HG02973 (cell line): Measurements from ENCODE around the gene TMEM171.

Experiments used
- ATAC-seq: cut with Tn5 transposase; IDR thresholded peaks from one replicate; pipeline ENCODE4 v1.9.1; 2021; ENCODE audit warnings: moderate library complexity; ENCODE audit not compliant: unreplicated experiment

The TMEM171 gene

GRCh38 chr5:73151766-73152410 is 31.5 kb downstream of the TMEM171 start:
- no peak for ATAC-seq

GRCh38 chr5:73152411-73153388 is 32.3 kb downstream of the TMEM171 start:
- no peak for ATAC-seq

GRCh38 chr5:73153513-73153912 is 33.1 kb downstream of the TMEM171 start:
- ATAC-seq = no peak

GRCh38 chr5:73154208-73155006 is 34.0 kb downstream of the TMEM171 start:
- ATAC-seq = no peak

- ATAC-seq = no peak
Observed at GRCh38 chr5:73155271-73156222, 35.2 kb downstream of the TMEM171 start.

GRCh38 chr5:73157414-73158303 is 37.3 kb downstream of the TMEM171 start:
- no peak for ATAC-seq

GRCh38 chr5:73158313-73158712 is 37.9 kb downstream of the TMEM171 start:
- ATAC-seq = no peak

GRCh38 chr5:73160239-73160671 is 39.9 kb downstream of the TMEM171 start:
- ATAC-seq = peak; percentile 95

GRCh38 chr5:73170522-73170921 is 50.1 kb downstream of the TMEM171 start:
- ATAC-seq = no peak

GRCh38 chr5:73171495-73171894 is 51.1 kb downstream of the TMEM171 start:
- ATAC-seq = no peak

- ATAC-seq = no peak
Observed at GRCh38 chr5:73172951-73173350, 52.6 kb downstream of the TMEM171 start, which contains the start of gene TMEM174. Gene TMEM174 (plus strand): TSS chr5:73173193. CDS start chr5:73173244, 51 bp downstream.

- no peak for ATAC-seq
Observed at GRCh38 chr5:73174100-73174815, 53.9 kb downstream of the TMEM171 start.

GRCh38 chr5:73176250-73176649 is 55.9 kb downstream of the TMEM171 start:
- ATAC-seq = no peak

GRCh38 chr5:73178265-73178664 is 57.9 kb downstream of the TMEM171 start:
- ATAC-seq = no peak

GRCh38 chr5:73179730-73180129 is 59.4 kb downstream of the TMEM171 start:
- no peak for ATAC-seq

GRCh38 chr5:73180566-73180965 is 60.2 kb downstream of the TMEM171 start:
- no peak for ATAC-seq
